Measurements from ENCODE around the gene ABAT. TPM values are rescaled to one million over a fixed set of nuclear protein-coding genes. Genes with fewer than 3 reads are reported as not detected.

Gene ABAT
- total and polyA plus RNA-seq, 2 experiments from 2014 or later: 31.2 to 59.1 TPM

GRCh38 chr16:8670014-8670560, 4.3 kb upstream of the ABAT start:
- H3K9me3 ChIP-seq (ENCODE audit: low read depth): no peaks in the 10 kb centered on the region
- TF ChIP-seq CTCF (IDR thresholded peaks at IDR 0.05; ENCODE audit: poor library complexity): no peak
- no peak for TF ChIP-seq EZH2phosphoT487 (IDR thresholded peaks at IDR 0.05; ENCODE audit: low read depth, severe bottlenecking, unreplicated experiment)
- no peak for TF ChIP-seq EZH2 (IDR thresholded peaks at IDR 0.05; ENCODE audit: borderline replicate concordance)

GRCh38 chr16:8673611-8674412, 605 bp upstream of the ABAT start:
- 12% methylated on average over 20 of the region's 24 CpGs for WGBS (ENCODE audit: low lambda C conversion rate, missing lambda C conversion rate)

More at GRCh38 chr16:8670014-8670560, 4.3 kb upstream of the ABAT start:
- Histone ChIP-seq H3K27ac (no peak overlapping the region), H4K20me1 (ENCODE audit: insufficient read depth, poor library complexity, severe bottlenecking) (no peaks in the 10 kb centered on the region), H3K79me2 (peaks cover 5% of the 10 kb centered on the region), H2AFZ (no peak overlapping the region), H3K9me2 (replicated peaks; ENCODE audit: insufficient read depth) (no peaks in the 10 kb centered on the region), H3K4me1 (ENCODE audit: insufficient read depth) (peaks cover 8% of the 10 kb centered on the region), H3K36me3 (replicated peaks; ENCODE audit: insufficient read depth, low read depth) (no peaks in the 10 kb centered on the region), H3K27me3 (no peaks in the 10 kb centered on the region), H3K4me2 (no peak overlapping the region), H3K4me3 (no peak overlapping the region)
- no peak for DNase-seq (ENCODE audit: low spot score)
- 94% methylated on average over 1 of the region's 1 CpG for WGBS (ENCODE audit: low lambda C conversion rate, missing lambda C conversion rate)

GRCh38 chr16:8675183-8676159, 1.1 kb downstream of the ABAT start:
- Histone ChIP-seq H3K9me3 (ENCODE audit: low read depth) (no peaks in the 10 kb centered on the region), H3K4me1 (ENCODE audit: insufficient read depth) (peaks cover 34% of the 10 kb centered on the region), H4K20me1 (ENCODE audit: insufficient read depth, poor library complexity, severe bottlenecking) (peaks cover 6% of the 10 kb centered on the region), H3K27ac (no peak overlapping the region), H3K4me2 (peak overlapping the region; percentile 92), H3K79me2 (peaks cover 37% of the 10 kb centered on the region), H3K36me3 (replicated peaks; ENCODE audit: insufficient read depth, low read depth) (no peaks in the 10 kb centered on the region), H3K9me2 (replicated peaks; ENCODE audit: insufficient read depth) (no peaks in the 10 kb centered on the region), H3K4me3 (peak overlapping the region; percentile 45), H2AFZ (no peak overlapping the region), H3K27me3 (no peaks in the 10 kb centered on the region)
- WGBS (ENCODE audit: low lambda C conversion rate, missing lambda C conversion rate): 65% methylated on average over 12 of the region's 13 CpGs
- no peak for TF ChIP-seq CTCF (IDR thresholded peaks at IDR 0.05; ENCODE audit: poor library complexity)
- TF ChIP-seq EZH2phosphoT487 (IDR thresholded peaks at IDR 0.05; ENCODE audit: low read depth, severe bottlenecking, unreplicated experiment): no peak
- no peak for TF ChIP-seq EZH2 (IDR thresholded peaks at IDR 0.05; ENCODE audit: borderline replicate concordance)
- DNase-seq (ENCODE audit: low spot score): peak; percentile 37

More at GRCh38 chr16:8673611-8674412, 605 bp upstream of the ABAT start:
- Histone ChIP-seq H3K4me3 (peak overlapping the region; percentile 48), H3K27ac (peak overlapping the region; percentile 17), H3K9me3 (ENCODE audit: low read depth) (no peaks in the 10 kb centered on the region), H3K79me2 (peaks cover 28% of the 10 kb centered on the region), H2AFZ (peak overlapping the region; percentile 66), H3K36me3 (replicated peaks; ENCODE audit: insufficient read depth, low read depth) (no peaks in the 10 kb centered on the region), H3K4me1 (ENCODE audit: insufficient read depth) (peaks cover 34% of the 10 kb centered on the region), H3K9me2 (replicated peaks; ENCODE audit: insufficient read depth) (no peaks in the 10 kb centered on the region), H3K27me3 (no peaks in the 10 kb centered on the region), H4K20me1 (ENCODE audit: insufficient read depth, poor library complexity, severe bottlenecking) (peaks cover 6% of the 10 kb centered on the region), H3K4me2 (peak overlapping the region; percentile 92)
- TF ChIP-seq CTCF (IDR thresholded peaks at IDR 0.05; ENCODE audit: poor library complexity) (no peak), EZH2phosphoT487 (IDR thresholded peaks at IDR 0.05; ENCODE audit: low read depth, severe bottlenecking, unreplicated experiment) (no peak), EZH2 (IDR thresholded peaks at IDR 0.05; ENCODE audit: borderline replicate concordance) (no peak)
- no peak for DNase-seq (ENCODE audit: low spot score)
